HCT116 (cell line): ENCODE measurements around the gene BRCA2. TPM values are rescaled to one million over a fixed set of nuclear protein-coding genes. Genes with fewer than 3 reads are reported as not detected.

Experiments
- ATAC-seq: fragments of 200-7000 bp; cut with Tn5 transposase; 2 replicates; pipeline ENCODE4 v1.9.1; 2020; ENCODE audit warnings: mild to moderate bottlenecking, moderate library complexity
- BruUV-seq: library from RNA; stranded (reverse); fragments of 400-500 nt; replicated peaks from 2 replicates; lab custom pipeline; 2021; lab: Mats Ljungman, UMichigan
- CTCF ChIA-PET: fragments of 300-600 bp; sonication (Branson Sonifier 250); formaldehyde crosslinking; loops from one replicate; lab custom pipeline; 2021; ENCODE audit warnings: antibody characterized with exemption; lab: Charles Lee
- POLR2A ChIA-PET: fragments of 300-600, 350-600 bp; sonication (Branson Sonifier 250); formaldehyde crosslinking; loops from one replicate; lab custom pipeline; 2021; ENCODE audit warnings: antibody characterized with exemption; lab: Charles Lee
- RAD21 ChIA-PET, 2 experiments: fragments of 300-600 bp; sonication (Branson Sonifier 250); formaldehyde crosslinking; loops; one replicate each; lab custom pipeline; 2023; ENCODE audit warnings: low total read pairs in 2 of 2; ENCODE audit not compliant: uncharacterized antibody in 2 of 2, unreplicated experiment in 2 of 2, low non-redundant PET in 1 of 2; lab: Charles Lee
- DNase-seq: peaks from one replicate; pipeline ENCODE4 v3.0.0-alpha.2; 2010; ENCODE audit warnings: low read depth, low spot score
- H2AFZ ChIP-seq: fragments of 200-600 bp; shearing (Covaris generic), sonication (generic); 2 replicates; pipeline ENCODE4 v1.6.1; 2017; ENCODE audit warnings: low read depth, mixed run types, mixed read lengths, antibody characterized with exemption, low read length; ENCODE audit not compliant: poor library complexity, severe bottlenecking
- H3K27ac ChIP-seq: 2 replicates; pipeline ENCODE4 v1.5.1; 2012; ENCODE audit warnings: low read depth, low read length
- H3K27me3 ChIP-seq: fragments of 200-600 bp; sonication (generic); 2 replicates; pipeline ENCODE4 v1.6.1; 2016; ENCODE audit warnings: mixed run types, low read length, mixed read lengths; ENCODE audit not compliant: insufficient read depth
- H3K36me3 ChIP-seq, 2 experiments: fragments of 200-500 bp in 1 of 2; fragments of 200-600 bp in 1 of 2; sonication (Bioruptor generic) in 1 of 2; sonication (generic) in 1 of 2; 2 replicates each; pipeline versions ENCODE4 v1.5.1 to v1.6.1; 2014 to 2016; ENCODE audit warnings: low read length in 2 of 2, inconsistent platforms in 1 of 2, mixed read lengths in 1 of 2, mixed run types in 1 of 2; ENCODE audit not compliant: insufficient read depth in 2 of 2, control insufficient read depth in 1 of 2
- H3K4me1 ChIP-seq, 2 experiments: fragments of 200-600 bp in 1 of 2; sonication (generic) in 1 of 2; 2 replicates each; pipeline versions ENCODE4 v1.5.1 to v1.6.1; 2012 to 2017; ENCODE audit warnings: low read length in 2 of 2, inconsistent platforms in 1 of 2, mild to moderate bottlenecking in 1 of 2, mixed read lengths in 1 of 2, mixed run types in 1 of 2, moderate library complexity in 1 of 2; ENCODE audit not compliant: insufficient read depth in 2 of 2, control insufficient read depth in 1 of 2
- H3K4me2 ChIP-seq: fragments of 200-600 bp; sonication (generic); 2 replicates; pipeline ENCODE4 v1.6.1; 2017; ENCODE audit warnings: mixed run types, low read length, mixed read lengths
- H3K4me3 ChIP-seq, 2 experiments: fragments of 200-600 bp in 1 of 2; sonication (generic) in 1 of 2; replicated peaks in 1 of 2; 2 replicates each; pipeline ENCODE4 v1.5.1; 2011 to 2016; ENCODE audit warnings: low read length in 2 of 2, control low read depth in 1 of 2, low read depth in 1 of 2, mild to moderate bottlenecking in 1 of 2, mixed read lengths in 1 of 2, mixed run types in 1 of 2
- H3K79me2 ChIP-seq: fragments of 200-600 bp; sonication (generic); 2 replicates; pipeline ENCODE4 v1.6.1; 2017; ENCODE audit warnings: mild to moderate bottlenecking, mixed run types, low read length, moderate library complexity, mixed read lengths; ENCODE audit not compliant: insufficient read depth
- H3K9ac ChIP-seq: fragments of 200-600 bp; sonication (generic); 2 replicates; pipeline ENCODE4 v1.6.1; 2016; ENCODE audit warnings: low read length, mixed read lengths
- H3K9me2 ChIP-seq: fragments of 200-600 bp; sonication (generic), shearing (Covaris generic); 2 replicates; pipeline ENCODE4 v1.6.1; 2017; ENCODE audit warnings: mixed run types, mild to moderate bottlenecking, moderate library complexity; ENCODE audit not compliant: insufficient read depth
- H3K9me3 ChIP-seq, 2 experiments: fragments of 200-500 bp in 1 of 2; fragments of 200-600 bp in 1 of 2; sonication (Bioruptor generic) in 1 of 2; sonication (generic) in 1 of 2; 2 replicates each; pipeline ENCODE4 v1.6.1; 2014 to 2017; ENCODE audit warnings: low read length in 2 of 2, mixed read lengths in 2 of 2, inconsistent platforms in 1 of 2, low read depth in 1 of 2, mild to moderate bottlenecking in 1 of 2, mixed run types in 1 of 2, moderate library complexity in 1 of 2; ENCODE audit not compliant: control insufficient read depth in 1 of 2, insufficient read depth in 1 of 2
- H4K20me1 ChIP-seq: fragments of 200-600 bp; sonication (generic), shearing (Covaris generic); 2 replicates; pipeline ENCODE4 v1.6.1; 2017; ENCODE audit warnings: mixed run types, mild to moderate bottlenecking, moderate library complexity; ENCODE audit not compliant: insufficient read depth
- ATF3 ChIP-seq: IDR thresholded peaks from 2 replicates; pipeline ENCODE4 v1.6.1; 2012
- CBX3 ChIP-seq: IDR thresholded peaks from 2 replicates; pipeline ENCODE4 v1.6.1; 2012; ENCODE audit warnings: low read depth
- CEBPB ChIP-seq: IDR thresholded peaks from 2 replicates; pipeline ENCODE4 v1.6.1; 2012; ENCODE audit warnings: low read depth
- CTCF ChIP-seq, 3 experiments: fragments of 200-600 bp in 1 of 3; sonication (generic) in 1 of 3; IDR thresholded peaks in 2 of 3; conservative IDR thresholded peaks in 1 of 3; 2 replicates each; pipeline ENCODE4 v1.5.1; 2012 to 2017; ENCODE audit warnings: low read depth in 2 of 3, low read length in 2 of 3, antibody characterized with exemption in 1 of 3, borderline replicate concordance in 1 of 3, control low read depth in 1 of 3, mild to moderate bottlenecking in 1 of 3, mixed read lengths in 1 of 3, mixed run types in 1 of 3, moderate library complexity in 1 of 3; ENCODE audit not compliant: insufficient read depth in 1 of 3
- EGR1 ChIP-seq: IDR thresholded peaks from 2 replicates; pipeline ENCODE4 v1.6.1; 2012; ENCODE audit warnings: low read depth
- EZH2 ChIP-seq: fragments of 200-600 bp; sonication (generic); IDR thresholded peaks from 2 replicates; pipeline ENCODE4 v1.6.1; 2017; ENCODE audit warnings: antibody characterized with exemption, mixed run types
- EZH2phosphoT487 ChIP-seq: fragments of 200-600 bp; IDR thresholded peaks from 2 replicates; pipeline ENCODE4 v1.6.1; 2018; ENCODE audit warnings: antibody characterized with exemption, borderline replicate concordance
- FOSL1 ChIP-seq: IDR thresholded peaks from 2 replicates; pipeline ENCODE4 v1.6.1; 2012; ENCODE audit warnings: low read depth
- JUND ChIP-seq: IDR thresholded peaks from 2 replicates; pipeline ENCODE4 v1.6.1; 2012
- MAX ChIP-seq: IDR thresholded peaks from 2 replicates; pipeline ENCODE4 v1.6.1; 2012
- RAD21 ChIP-seq: IDR thresholded peaks from 2 replicates; pipeline ENCODE4 v1.6.1; 2012; ENCODE audit warnings: low read depth, mild to moderate bottlenecking
- SIN3A ChIP-seq: IDR thresholded peaks from 2 replicates; pipeline ENCODE4 v1.6.1; 2012; ENCODE audit warnings: low read depth
- TCF7L2 ChIP-seq: IDR thresholded peaks from 2 replicates; pipeline ENCODE4 v1.7.0; 2011; ENCODE audit warnings: borderline replicate concordance, inconsistent platforms; ENCODE audit not compliant: insufficient read depth, insufficient read length; ENCODE audit errors: extremely low read depth
- YY1 ChIP-seq: IDR thresholded peaks from 2 replicates; pipeline ENCODE4 v1.6.1; 2011; ENCODE audit warnings: low read length, low read depth, moderate library complexity, mild to moderate bottlenecking; ENCODE audit not compliant: insufficient replicate concordance; ENCODE audit errors: extremely low read depth
- ZFX ChIP-seq: fragments of 450-650 bp; IDR thresholded peaks from 2 replicates; pipeline ENCODE4 v1.6.1; 2017
- ZNF274 ChIP-seq: fragments of 200-500 bp; sonication (Bioruptor generic); IDR thresholded peaks from 2 replicates; pipeline ENCODE4 v1.6.1; 2014; ENCODE audit warnings: mild to moderate bottlenecking, low read depth, low read length, inconsistent platforms
- intact Hi-C: fragments of 100-400 bp; cut with micrococcal nuclease; formaldehyde crosslinking; loops from 2 replicates; pipeline ENCODE4 v1.10.0; 2022
- total RNA-seq: library from RNA; stranded (reverse); gene quantifications from one replicate; pipeline ENCODE4 v1.2.1, GENCODE V29; 2021; ENCODE audit not compliant: unreplicated experiment

The BRCA2 gene
- total RNA-seq, 1 experiment from 2014 or later, result 14.2 TPM

- BruUV-seq, result no TSS peak
- CTCF ChIA-PET, result no interaction called here
- H3K9me3 ChIP-seq, result no peaks in the 10 kb centered on the region
- TF ChIP-seq RAD21 (no peak), CEBPB (no peak), FOSL1 (no peak), CBX3 (no peak), TCF7L2 (no peak), MAX (no peak), EZH2phosphoT487 (no peak), JUND (no peak), ZNF274 (no peak), EZH2 (no peak), ZFX (no peak), EGR1 (no peak), SIN3A (no peak), ATF3 (no peak), YY1 (no peak), CTCF (IDR thresholded peaks at IDR 0.05 in 2 of 3, conservative IDR thresholded peaks at IDR 0.05 in 1 of 3; ENCODE audit: borderline replicate concordance in 1 of 3, insufficient read depth in 1 of 3, low read depth in 2 of 3, low read length in 2 of 3) (no peak)
- no peak overlapping the region for H2AFZ ChIP-seq
- H4K20me1 ChIP-seq, result no peaks in the 10 kb centered on the region
- H3K4me2 ChIP-seq, result no peak overlapping the region
- POLR2A ChIA-PET, result no interaction called here
- RAD21 ChIA-PET, result no interaction called here
- no peak for ATAC-seq
- no peak for DNase-seq
- no peaks in the 10 kb centered on the region for H3K79me2 ChIP-seq
- no peak overlapping the region for H3K9ac ChIP-seq
- H3K9me2 ChIP-seq, result no peaks in the 10 kb centered on the region
- no peaks in the 10 kb centered on the region for H3K36me3 ChIP-seq
- intact Hi-C loops, result no loop called here
- H3K27ac ChIP-seq, result no peak overlapping the region
- H3K4me1 ChIP-seq, result no peaks in the 10 kb centered on the region
- H3K4me3 ChIP-seq, result no peak overlapping the region
- H3K27me3 ChIP-seq, result peaks cover 58% of the 10 kb centered on the region
These were observed 14.4 kb upstream of the BRCA2 start for GRCh38 chr13:32300920-32301319.
